ENCODE measurements around the gene ARHGEF38.

GRCh38 chr4:105686571-105686970, 134.2 kb downstream of the ARHGEF38 start:
- TF ChIP-seq POLR2A (IDR thresholded peaks at IDR 0.05; ENCODE audit: low read depth, low read length) (no peak), POLR2AphosphoS5 (IDR thresholded peaks at IDR 0.05; ENCODE audit: low read depth, low read length) (no peak), TAF1 (IDR thresholded peaks at IDR 0.05; ENCODE audit: low read depth, low read length) (no peak), POU2F2 (IDR thresholded peaks at IDR 0.05; ENCODE audit: low read depth, low read length) (no peak)

All from GM12891 (cell line).